Measurements from ENCODE around the gene MED6.
A peak's percentile ranks its signal among the peaks of the same experiment; 100 is the strongest.

MED6 gene

GRCh38 chr14:70595443-70596185 lies 4.8 kb downstream of the MED6 start:
- FAIRE-seq (no peak), DNase-seq (ENCODE audit: insufficient read length) (no peak)
- TF ChIP-seq POLR2AphosphoS5 (IDR thresholded peaks at IDR 0.05; ENCODE audit: low read depth, low read length), result no peak
- TF ChIP-seq TAF1 (IDR thresholded peaks at IDR 0.05; ENCODE audit: borderline replicate concordance, low read depth, low read length), result no peak
- TF ChIP-seq POLR2A (IDR thresholded peaks at IDR 0.05; ENCODE audit: low read depth, low read length), result no peak

DNA sequence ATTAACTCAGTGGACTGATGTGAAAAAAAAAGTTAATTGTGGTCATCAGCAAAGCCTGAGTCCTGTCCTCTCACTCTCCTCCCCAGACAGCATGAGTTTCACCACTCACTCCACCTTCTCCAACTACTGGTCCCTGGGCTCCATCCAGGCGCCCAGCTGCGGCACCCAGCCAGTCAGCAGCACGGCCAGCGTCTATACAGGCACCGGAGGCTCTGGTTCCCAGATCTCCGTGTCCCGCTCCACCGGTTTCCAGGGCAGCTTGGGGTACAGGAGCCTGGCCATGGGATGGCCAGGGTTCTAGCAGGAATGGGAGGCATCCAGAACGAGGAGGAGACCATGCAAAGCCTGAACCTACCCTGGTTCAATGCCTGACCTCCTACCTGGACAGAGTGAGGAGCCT lies 6.0 kb downstream of the MED6 start:
- TF ChIP-seq TAF1 (IDR thresholded peaks at IDR 0.05; ENCODE audit: borderline replicate concordance, low read depth, low read length), result no peak
- no peak for TF ChIP-seq POLR2AphosphoS5 (IDR thresholded peaks at IDR 0.05; ENCODE audit: low read depth, low read length)
- TF ChIP-seq POLR2A (IDR thresholded peaks at IDR 0.05; ENCODE audit: low read depth, low read length), result no peak
- FAIRE-seq, result no peak
- no peak for DNase-seq (ENCODE audit: insufficient read length)

- FAIRE-seq, result no peak
- DNase-seq (ENCODE audit: insufficient read length), result no peak
- TF ChIP-seq POLR2A (IDR thresholded peaks at IDR 0.05; ENCODE audit: low read depth, low read length), result no peak
Observed at GRCh38 chr14:70585231-70585630, 15.2 kb downstream of the MED6 start.

GRCh38 chr14:70576891-70577290 lies 23.6 kb downstream of the MED6 start:
- FAIRE-seq, result no peak
- TF ChIP-seq POLR2AphosphoS5 (IDR thresholded peaks at IDR 0.05; ENCODE audit: low read depth, low read length) (no peak), TAF1 (IDR thresholded peaks at IDR 0.05; ENCODE audit: borderline replicate concordance, low read depth, low read length) (no peak), POLR2A (IDR thresholded peaks at IDR 0.05; ENCODE audit: low read depth, low read length) (no peak)
- no peak for DNase-seq (ENCODE audit: insufficient read length)

DNA sequence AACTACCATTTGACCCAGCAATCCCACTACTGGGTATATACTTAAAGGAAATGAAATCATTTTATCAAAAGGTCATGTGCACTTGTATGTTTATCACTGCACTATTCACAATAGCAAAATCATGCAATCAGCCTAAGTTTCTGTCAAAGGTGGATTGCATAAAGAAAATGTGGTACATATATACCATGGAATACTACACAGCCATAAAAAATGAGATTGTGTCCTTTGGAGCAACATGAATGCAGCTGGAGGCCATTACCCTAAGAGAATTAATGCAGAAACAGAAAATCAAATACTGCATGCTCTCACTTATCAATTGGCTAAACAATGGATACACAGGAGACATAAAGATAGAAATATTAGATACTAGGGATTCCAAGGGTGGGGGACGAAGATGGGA lies 27.4 kb downstream of the MED6 start:
- FAIRE-seq (no peak), DNase-seq (ENCODE audit: insufficient read length) (no peak)

GRCh38 chr14:70571139-70571538 lies 29.3 kb downstream of the MED6 start:
- FAIRE-seq (peak; percentile 72), DNase-seq (ENCODE audit: insufficient read length) (no peak)
- TF ChIP-seq TAF1 (IDR thresholded peaks at IDR 0.05; ENCODE audit: borderline replicate concordance, low read depth, low read length) (no peak), POLR2A (IDR thresholded peaks at IDR 0.05; ENCODE audit: low read depth, low read length) (no peak), POLR2AphosphoS5 (IDR thresholded peaks at IDR 0.05; ENCODE audit: low read depth, low read length) (no peak)

More for the DNA sequence above, 27.4 kb downstream of the MED6 start:
- no peak for TF ChIP-seq TAF1 (IDR thresholded peaks at IDR 0.05; ENCODE audit: borderline replicate concordance, low read depth, low read length)
- no peak for TF ChIP-seq POLR2A (IDR thresholded peaks at IDR 0.05; ENCODE audit: low read depth, low read length)
- no peak for TF ChIP-seq POLR2AphosphoS5 (IDR thresholded peaks at IDR 0.05; ENCODE audit: low read depth, low read length)

DNA sequence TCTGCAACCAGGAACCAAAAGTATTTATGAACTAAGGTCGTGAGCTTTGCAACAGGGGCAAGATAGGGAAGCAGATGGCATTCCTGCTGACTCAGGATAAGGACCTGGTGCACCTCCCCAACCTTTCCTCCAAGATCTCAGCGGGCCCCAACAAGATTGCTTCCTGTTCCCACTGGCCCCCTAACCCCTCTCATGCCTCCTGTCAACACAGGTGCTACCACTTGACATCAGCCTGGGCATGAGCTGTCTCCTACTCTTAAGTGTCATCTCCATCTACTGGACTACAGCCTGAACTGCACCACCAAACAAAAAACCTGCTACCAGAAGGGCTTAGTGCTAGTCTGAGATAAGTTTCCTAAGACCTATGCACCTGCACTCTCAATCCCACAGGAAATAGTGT lies 32.7 kb downstream of the MED6 start:
- DNase-seq (ENCODE audit: insufficient read length), result no peak
- TF ChIP-seq POLR2AphosphoS5 (IDR thresholded peaks at IDR 0.05; ENCODE audit: low read depth, low read length), result no peak
- TF ChIP-seq TAF1 (IDR thresholded peaks at IDR 0.05; ENCODE audit: borderline replicate concordance, low read depth, low read length), result no peak
- no peak for TF ChIP-seq POLR2A (IDR thresholded peaks at IDR 0.05; ENCODE audit: low read depth, low read length)
- no peak for FAIRE-seq

DNA sequence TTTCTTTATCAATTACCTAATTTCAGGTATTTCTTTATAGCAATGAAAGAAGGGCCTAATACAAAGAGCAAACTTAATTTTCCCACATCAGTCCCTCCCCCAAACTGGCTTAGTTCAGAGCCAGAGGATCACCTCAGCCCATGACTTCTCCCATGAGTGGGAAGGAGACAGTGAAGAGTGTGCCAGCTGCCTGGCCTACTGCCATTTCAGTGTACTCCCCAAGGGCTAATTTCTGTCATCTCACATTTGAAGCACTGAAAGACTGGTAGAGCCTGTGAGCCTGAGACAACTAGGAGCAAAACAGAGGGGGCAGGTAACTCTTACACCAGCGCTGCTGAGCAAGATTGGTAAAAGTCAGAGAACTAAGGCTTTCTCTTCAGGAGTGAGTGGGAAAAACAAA lies 36.6 kb downstream of the MED6 start:
- no peak for DNase-seq (ENCODE audit: insufficient read length)
- no peak for FAIRE-seq
- TF ChIP-seq TAF1 (IDR thresholded peaks at IDR 0.05; ENCODE audit: borderline replicate concordance, low read depth, low read length), result no peak
- no peak for TF ChIP-seq POLR2AphosphoS5 (IDR thresholded peaks at IDR 0.05; ENCODE audit: low read depth, low read length)
- no peak for TF ChIP-seq POLR2A (IDR thresholded peaks at IDR 0.05; ENCODE audit: low read depth, low read length)

DNA sequence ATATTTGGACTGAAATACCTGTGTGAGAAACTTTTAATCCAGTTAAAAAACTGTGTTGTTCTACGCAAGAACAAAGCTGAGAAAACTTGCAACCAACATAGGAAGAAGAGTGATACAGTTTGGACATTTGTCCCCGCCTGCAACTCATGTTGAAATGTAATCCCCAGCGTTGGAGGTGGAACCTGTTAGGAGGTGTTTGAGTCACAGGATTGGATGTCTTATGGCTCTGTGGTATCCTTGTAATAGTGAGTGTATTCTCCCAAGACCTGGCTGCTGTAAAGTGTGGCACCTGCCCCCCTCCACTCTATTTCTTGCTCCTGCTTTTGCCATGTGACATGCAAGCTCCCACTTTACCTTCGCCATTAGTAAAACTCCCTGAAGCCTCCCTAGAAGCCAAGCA lies 37.0 kb downstream of the MED6 start:
- FAIRE-seq, result no peak
- no peak for DNase-seq (ENCODE audit: insufficient read length)
- no peak for TF ChIP-seq POLR2AphosphoS5 (IDR thresholded peaks at IDR 0.05; ENCODE audit: low read depth, low read length)
- TF ChIP-seq POLR2A (IDR thresholded peaks at IDR 0.05; ENCODE audit: low read depth, low read length), result no peak

DNA sequence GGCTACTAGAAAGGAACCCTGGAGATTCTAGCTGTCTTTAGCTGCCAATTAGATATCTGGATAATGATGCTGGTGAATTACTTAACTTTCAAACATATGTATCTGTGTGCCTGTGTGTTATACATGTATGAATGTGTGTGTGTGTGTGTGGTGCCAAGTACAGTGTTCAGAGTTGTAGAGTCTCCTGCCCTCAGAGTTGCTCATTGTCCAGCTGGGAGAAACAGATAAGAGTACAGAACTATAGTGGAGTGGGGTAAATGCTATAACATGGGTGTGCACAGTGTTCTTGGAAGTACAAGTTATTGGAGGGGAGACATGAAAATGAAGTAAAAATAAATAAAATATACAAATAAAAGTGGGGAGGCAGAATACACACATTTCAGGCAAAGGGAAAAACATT lies 42.1 kb downstream of the MED6 start:
- FAIRE-seq (no peak), DNase-seq (ENCODE audit: insufficient read length) (no peak)
- TF ChIP-seq TAF1 (IDR thresholded peaks at IDR 0.05; ENCODE audit: borderline replicate concordance, low read depth, low read length) (no peak), POLR2AphosphoS5 (IDR thresholded peaks at IDR 0.05; ENCODE audit: low read depth, low read length) (no peak), POLR2A (IDR thresholded peaks at IDR 0.05; ENCODE audit: low read depth, low read length) (no peak)

DNA sequence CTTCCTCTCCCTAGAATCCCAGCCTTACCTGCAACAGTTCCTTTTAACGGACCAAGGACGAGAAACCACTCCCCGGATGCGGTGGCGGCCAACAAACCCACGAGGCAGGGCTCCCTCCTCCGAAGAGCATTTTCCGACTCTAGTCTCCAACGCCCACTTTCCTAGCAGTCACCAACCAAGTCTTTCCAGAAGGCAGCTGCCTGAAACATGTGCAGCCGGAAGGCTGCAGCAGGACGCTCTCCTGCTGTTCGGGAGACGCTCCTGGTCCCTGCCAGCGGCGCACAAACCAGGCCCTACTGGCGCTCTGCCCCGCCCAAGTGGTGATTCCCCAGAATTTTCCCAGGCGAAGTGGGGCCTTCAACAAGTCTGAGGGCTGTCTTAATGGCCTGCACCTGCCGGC lies 44.6 kb downstream of the MED6 start:
- TF ChIP-seq TAF1 (IDR thresholded peaks at IDR 0.05; ENCODE audit: borderline replicate concordance, low read depth, low read length) (no peak), POLR2AphosphoS5 (IDR thresholded peaks at IDR 0.05; ENCODE audit: low read depth, low read length) (no peak), POLR2A (IDR thresholded peaks at IDR 0.05; ENCODE audit: low read depth, low read length) (no peak)
- no peak for DNase-seq (ENCODE audit: insufficient read length)
- no peak for FAIRE-seq

DNA sequence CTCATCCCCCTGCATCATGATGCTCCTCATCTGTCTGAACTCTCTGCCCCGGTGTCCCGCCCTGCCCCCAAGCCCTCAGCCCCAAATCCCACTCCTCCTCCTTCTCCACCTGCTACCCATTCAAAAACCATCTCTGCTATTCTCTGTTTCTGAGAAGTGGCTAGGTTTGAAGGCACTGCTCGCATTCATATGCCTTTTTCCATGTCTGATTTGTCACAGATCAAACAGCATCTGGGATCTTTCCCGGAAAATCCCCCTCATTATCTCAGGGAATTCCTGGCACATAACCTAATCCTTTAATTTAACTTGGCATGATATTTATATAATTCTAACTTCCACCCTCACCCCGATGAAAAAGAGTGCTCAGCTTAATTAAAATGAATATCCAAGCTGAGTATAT lies 62.4 kb downstream of the MED6 start:
- no peak for DNase-seq (ENCODE audit: insufficient read length)
- TF ChIP-seq POLR2AphosphoS5 (IDR thresholded peaks at IDR 0.05; ENCODE audit: low read depth, low read length), result no peak
- no peak for TF ChIP-seq TAF1 (IDR thresholded peaks at IDR 0.05; ENCODE audit: borderline replicate concordance, low read depth, low read length)
- no peak for TF ChIP-seq POLR2A (IDR thresholded peaks at IDR 0.05; ENCODE audit: low read depth, low read length)
- no peak for FAIRE-seq

DNA sequence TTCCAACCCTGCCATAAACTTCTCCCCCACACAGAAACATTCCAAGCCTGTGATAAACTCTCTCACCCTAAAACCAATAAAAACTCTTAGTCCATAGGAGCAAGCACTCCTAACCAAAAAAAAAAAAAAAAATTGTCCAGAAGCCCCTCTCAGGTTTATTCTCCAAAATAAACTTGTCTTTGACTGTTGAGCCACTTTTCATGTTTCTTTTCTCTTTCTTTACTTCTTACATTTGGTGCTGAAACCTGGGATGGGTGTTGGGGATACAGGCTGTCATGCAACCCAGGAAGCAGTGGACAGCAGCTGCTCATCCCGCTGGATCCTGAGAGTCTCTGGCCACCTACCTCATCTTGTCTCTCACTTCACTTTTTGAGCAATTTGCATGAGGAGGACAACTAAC lies 63.6 kb downstream of the MED6 start:
- FAIRE-seq (no peak), DNase-seq (ENCODE audit: insufficient read length) (no peak)
- TF ChIP-seq POLR2AphosphoS5 (IDR thresholded peaks at IDR 0.05; ENCODE audit: low read depth, low read length) (no peak), TAF1 (IDR thresholded peaks at IDR 0.05; ENCODE audit: borderline replicate concordance, low read depth, low read length) (no peak), POLR2A (IDR thresholded peaks at IDR 0.05; ENCODE audit: low read depth, low read length) (no peak)

All from GM12892 (cell line).